Measurements from ENCODE around the gene GMPR2.
"Not testable (repeated sequence)": the region's sequence is repeated elsewhere in the genome, so short reads cannot be mapped to it uniquely, and the experiment has no call there.

Gene GMPR2

GRCh38 chr14:24198814-24199524 is 33.8 kb upstream of the GMPR2 start:
- DNase-seq = no peak

DNA sequence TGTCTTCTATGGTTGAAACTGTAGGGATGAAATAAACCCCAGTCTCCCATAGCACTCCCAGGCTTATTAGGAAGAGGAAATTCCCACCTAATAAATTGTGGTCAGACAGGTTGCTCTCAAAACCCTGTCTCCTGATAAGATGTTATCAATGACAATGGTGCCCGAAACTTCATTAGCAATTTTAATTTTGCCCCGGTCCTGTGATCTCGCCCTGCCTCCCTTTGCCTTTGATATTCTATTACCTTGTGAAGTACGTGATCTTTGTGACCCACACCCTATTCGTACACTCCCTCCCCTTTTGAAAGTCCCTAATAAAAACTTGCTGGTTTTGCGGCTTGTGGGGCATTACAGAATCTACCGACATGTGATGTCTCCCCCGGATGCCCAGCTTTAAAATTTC is 30.2 kb upstream of the GMPR2 start:
- DNase-seq = not testable (repeated sequence)

DNA sequence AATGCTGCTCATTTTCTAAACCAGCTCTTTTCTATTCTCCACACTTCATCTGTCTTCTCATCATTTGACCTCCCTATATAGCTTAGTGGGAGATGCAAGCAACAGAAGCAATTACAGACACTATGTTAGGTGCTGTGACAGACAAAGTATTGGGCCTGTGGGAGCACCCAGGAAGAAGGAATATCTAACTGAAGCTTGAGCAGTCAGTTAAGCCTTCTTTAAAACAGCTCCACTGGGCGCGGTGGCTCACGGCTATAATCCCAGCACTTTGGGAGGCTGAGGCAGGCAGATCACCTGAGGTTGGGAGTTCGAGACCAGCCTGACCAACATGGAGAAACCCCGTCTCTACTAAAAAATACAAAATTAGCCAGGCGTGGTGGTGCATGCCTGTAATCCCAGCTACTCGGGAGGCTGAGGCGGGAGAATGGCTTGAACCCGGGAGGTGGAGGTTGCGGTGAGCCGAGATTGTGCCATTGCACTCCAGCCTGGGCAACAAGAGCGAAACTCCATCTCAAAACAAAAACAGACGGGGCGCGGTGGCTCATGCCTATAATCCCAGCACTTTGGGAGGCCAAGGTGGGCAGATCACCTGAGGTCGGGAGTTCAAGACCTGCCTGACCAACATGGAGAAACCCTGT is 29.4 kb upstream of the GMPR2 start:
- DNase-seq = not testable (repeated sequence)

GRCh38 chr14:24204163-24205146 is 28.3 kb upstream of the GMPR2 start:
- DNase-seq = no peak

DNA sequence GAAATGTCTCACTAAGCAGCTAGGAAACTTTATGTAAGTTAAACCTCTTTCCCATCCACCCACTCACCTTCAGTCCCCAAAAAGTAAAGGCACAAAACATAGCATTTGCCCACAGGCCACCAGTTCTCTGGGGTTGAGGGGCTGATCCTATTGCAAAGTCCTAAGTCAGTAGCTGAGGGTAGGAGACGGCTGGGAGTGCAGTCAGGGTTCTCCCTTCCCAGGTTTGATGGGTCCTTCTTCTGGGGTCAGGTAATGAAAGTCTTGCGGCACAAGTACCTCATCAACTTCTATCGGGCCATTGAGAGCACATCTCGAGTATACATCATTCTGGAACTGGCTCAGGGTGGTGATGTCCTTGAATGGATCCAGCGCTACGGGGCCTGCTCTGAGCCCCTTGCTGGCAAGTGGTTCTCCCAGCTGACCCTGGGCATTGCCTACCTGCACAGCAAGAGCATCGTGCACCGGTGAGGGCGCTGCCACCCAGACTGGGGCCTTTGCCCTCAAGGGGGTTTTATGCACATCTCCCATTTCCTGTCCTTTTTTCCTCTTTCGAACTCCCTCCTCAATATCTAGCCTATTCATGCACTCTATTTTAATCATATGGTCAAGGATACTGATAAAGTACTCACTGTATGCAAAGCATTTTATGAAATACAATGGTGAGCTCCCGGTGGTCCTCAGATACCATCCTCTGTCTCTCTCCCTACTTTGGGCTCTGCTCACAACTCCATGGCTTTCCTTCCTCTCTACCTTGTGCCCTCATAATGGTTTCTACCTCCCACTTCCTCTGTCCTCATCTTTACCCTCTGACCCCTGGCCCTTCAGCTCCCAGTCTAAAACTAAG is 26.2 kb upstream of the GMPR2 start:
- no peak for DNase-seq

DNA sequence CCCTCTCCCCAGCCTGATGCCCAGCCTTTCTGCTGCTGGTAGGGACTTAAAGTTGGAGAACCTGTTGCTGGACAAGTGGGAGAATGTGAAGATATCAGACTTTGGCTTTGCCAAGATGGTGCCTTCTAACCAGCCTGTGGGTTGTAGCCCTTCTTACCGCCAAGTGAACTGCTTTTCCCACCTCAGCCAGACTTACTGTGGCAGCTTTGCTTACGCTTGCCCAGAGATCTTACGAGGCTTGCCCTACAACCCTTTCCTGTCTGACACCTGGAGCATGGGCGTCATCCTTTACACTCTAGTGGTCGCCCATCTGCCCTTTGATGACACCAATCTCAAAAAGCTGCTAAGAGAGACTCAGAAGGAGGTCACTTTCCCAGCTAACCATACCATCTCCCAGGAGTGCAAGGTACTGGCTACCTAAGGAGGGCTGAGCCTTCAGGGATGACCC is 25.6 kb upstream of the GMPR2 start:
- no peak for DNase-seq

GRCh38 chr14:24207625-24208024 is 25.1 kb upstream of the GMPR2 start:
- DNase-seq = no peak

GRCh38 chr14:24211311-24211710 is 21.4 kb upstream of the GMPR2 start:
- no peak for DNase-seq

- DNase-seq = peak; percentile 54 to 96 (median 89)
These were observed 19.5 kb upstream of the GMPR2 start, which contains the start of gene CHMP4A for GRCh38 chr14:24212924-24213865. Gene CHMP4A (minus strand): TSS chr14:24213488. CDS start chr14:24213439, 49 bp downstream.

DNA sequence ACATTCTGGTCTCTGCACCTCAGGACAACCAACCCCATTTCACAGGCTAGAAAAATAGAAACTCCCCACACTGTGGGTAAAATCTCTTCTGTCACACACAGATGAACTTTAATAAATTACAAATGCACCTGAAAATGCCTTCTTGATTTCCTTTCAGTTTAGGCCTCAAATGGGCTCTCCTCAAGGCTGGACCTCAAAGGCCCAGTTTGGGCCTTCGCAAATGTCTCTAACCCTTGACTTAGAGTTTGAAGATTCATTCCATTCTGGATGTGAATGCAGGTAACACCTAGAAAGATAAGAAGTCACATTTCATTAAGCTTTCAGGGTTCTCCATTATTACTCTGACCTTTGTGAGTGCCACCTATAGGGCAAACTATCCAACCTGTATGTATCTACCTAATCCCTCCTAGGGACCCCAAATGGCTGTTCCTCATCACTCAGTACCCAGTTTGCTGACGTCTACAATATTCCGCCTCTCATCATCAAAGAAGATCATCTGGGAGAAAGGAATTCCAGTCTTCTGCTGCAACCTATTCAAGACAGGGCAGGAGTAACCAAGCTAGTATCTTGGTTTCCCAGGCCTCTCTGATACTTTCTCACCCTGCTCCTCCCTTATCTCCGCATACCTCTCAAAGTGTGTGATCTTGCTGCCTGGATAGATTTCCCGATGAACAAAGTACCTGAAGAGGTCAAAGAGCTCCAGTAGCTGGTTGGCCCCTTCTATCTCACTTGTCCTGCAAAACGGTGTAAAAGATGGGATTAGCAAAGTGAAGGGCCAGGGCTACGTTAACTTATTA is 18.7 kb upstream of the GMPR2 start:
- DNase-seq = no peak

- DNase-seq = peak; percentile 20 to 89 (median 73)
These were observed 17.0 kb upstream of the GMPR2 start, which contains the start of gene MDP1 for GRCh38 chr14:24215495-24216344. Gene MDP1 (minus strand): TSS chr14:24216066. CDS start chr14:24215955, 111 bp downstream.

DNA sequence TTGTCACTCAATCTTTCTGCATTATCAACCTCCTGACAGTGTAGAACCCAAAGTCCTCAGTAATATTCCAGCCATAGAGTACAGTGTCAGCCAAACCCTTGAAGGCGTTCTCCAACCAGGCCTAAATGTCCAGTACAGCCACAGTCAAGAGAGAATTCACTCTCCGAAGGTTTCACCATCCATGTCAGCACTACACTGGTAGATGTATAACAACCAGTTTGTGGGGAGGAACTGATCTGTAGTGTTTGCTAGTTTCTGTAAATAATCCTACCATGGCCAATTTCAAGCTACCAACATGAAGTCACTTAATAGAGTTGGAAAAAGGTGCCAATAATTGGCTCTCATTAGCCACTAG is 16.4 kb upstream of the GMPR2 start:
- no peak for DNase-seq

DNA sequence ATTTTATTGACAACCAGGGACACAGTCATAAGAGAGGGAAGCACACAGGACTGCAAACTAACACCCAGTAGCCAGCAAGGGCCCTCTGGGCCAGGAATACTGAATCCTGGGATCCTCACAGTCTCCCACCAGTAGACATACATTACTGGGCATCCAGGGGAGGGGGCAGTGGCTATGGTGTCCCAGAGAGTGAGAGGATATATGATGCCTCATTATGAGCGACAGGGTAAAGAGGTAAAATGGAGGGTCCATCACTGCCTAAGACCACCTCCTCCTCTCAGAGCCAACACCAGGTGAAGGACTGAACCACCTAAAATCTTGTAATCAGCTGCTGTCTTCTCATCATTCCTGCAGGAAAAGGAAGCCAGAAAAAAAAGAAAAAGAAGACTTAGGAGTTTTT is 15.9 kb upstream of the GMPR2 start:
- not testable (repeated sequence) for DNase-seq

DNA sequence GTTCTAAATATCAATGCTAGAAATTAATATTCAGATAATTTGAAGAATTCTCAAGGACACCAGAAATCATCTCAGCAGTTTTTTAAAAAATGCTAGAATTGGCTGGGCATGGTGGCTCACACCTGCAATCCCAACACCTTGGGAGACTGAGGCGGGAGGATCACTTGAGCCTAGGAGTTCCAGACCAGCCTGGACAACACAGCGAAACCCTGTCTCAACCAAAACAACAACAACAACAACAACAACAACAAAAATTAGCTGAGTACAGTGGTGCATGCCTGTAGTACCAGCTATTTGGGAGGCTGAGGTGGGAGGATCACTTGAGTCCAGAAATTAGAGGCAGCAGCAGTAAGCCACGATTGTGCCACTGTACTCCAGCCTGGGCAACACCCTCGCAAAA is 13.6 kb upstream of the GMPR2 start:
- DNase-seq = no peak

DNA sequence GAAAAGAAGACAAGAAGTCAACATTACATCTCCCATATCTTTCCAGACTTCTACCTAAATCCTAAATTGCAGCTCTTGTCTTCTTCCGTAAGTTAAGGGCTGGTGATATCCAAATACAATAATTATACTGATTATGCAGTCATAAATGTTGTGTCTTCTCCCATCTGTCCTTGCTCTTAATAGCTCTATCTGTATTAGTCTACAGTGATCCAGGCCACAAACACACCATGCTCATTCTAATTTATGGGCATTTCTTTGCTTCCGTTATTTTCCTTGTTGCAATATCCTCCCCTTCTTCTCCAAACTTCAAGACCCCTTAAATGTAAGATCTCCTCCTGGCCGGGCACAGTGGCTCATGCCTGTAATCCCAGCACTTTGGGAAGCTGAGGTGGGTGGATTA is 13.2 kb upstream of the GMPR2 start:
- no peak for DNase-seq

DNA sequence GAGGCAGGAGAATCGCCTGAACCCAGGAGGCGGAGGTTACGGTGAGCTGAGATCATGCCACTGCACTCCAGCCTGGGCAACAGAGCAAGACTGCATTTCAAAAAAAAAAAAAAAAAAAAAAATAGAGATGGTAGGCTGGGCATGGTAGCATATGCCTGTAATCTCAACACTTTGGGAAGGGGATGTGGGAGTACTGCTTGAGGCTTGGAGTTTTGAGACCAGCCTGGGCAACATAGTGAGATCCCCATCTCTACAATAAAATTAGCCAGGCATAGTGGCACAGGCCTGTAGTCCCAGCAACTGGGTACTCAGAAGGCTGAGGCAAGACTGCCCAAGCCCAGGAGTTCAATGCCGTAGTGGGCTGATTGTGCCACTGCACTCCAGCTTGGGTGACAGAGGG is 9.7 kb upstream of the GMPR2 start:
- DNase-seq = not testable (repeated sequence)

DNA sequence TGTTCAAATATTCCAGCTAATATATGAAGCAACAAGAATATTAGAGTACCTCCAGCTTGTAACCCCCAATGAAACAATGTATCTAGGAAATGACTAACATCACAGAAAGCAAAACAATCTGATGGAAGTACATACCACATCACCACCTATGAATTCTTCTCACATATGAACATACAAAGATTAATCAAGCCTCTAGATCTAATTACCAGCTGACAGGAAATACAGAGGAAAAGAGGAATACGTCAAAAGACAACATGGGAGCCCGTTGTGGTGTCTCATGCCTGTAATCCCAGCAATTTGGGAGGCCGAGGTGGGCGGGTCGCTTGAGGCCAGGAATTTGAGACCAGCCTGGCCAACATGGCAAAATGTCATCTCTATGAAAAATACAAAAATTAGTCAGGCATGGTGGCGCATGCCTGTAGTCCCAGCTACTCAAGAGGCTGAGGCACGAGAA is 8.1 kb upstream of the GMPR2 start:
- DNase-seq = no peak

DNA sequence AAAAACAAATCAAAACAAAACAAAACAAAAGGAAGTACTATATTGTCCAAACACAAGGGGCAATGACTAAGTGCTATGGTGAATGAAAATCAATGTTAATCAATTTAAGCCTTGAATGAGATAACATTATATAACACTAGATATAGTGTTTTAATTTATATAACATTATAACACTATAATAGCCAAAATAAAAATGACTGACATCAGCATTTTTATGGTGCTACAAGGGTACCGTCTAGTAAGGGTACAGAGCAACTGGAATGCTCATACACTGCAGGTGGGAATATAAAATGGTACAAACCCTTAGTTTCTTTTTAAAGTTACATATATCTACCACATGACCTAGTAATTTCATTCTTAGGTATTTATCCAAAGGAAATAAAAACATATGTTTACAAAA is 6.3 kb upstream of the GMPR2 start:
- no peak for DNase-seq
